HEK293 (cell line): Measurements from ENCODE around the gene ZNF764.

Source experiments
- CTCF ChIP-seq: fragments of 450-650 bp; formaldehyde crosslinking; IDR thresholded peaks from 2 replicates; pipeline ENCODE4 v1.5.1; 2016; ENCODE audit warnings: missing biosample characterization, missing genetic modification characterization
- KLF1 ChIP-seq: fragments of 450-650 bp; formaldehyde crosslinking; IDR thresholded peaks from 2 replicates; pipeline ENCODE4 v1.5.1; 2016; ENCODE audit warnings: missing biosample characterization, missing genetic modification characterization
- SP2 ChIP-seq: fragments of 450-650 bp; formaldehyde crosslinking; IDR thresholded peaks from 2 replicates; pipeline ENCODE4 v1.5.1; 2016; ENCODE audit warnings: missing biosample characterization, missing genetic modification characterization
- ZBTB7A ChIP-seq: fragments of 450-650 bp; formaldehyde crosslinking; IDR thresholded peaks from 2 replicates; pipeline ENCODE4 v1.5.1; 2016; ENCODE audit warnings: low read depth, missing biosample characterization, missing genetic modification characterization
- ZNF292 ChIP-seq: fragments of 450-650 bp; formaldehyde crosslinking; IDR thresholded peaks from 2 replicates; pipeline ENCODE4 v1.5.1; 2016; ENCODE audit warnings: low read depth, missing biosample characterization, missing genetic modification characterization, borderline replicate concordance
- ZNF521 ChIP-seq: fragments of 450-650 bp; formaldehyde crosslinking; IDR thresholded peaks from 2 replicates; pipeline ENCODE4 v1.5.1; 2017; ENCODE audit warnings: missing biosample characterization, mild to moderate bottlenecking, missing genetic modification characterization
- ZNF530 ChIP-seq: fragments of 450-650 bp; formaldehyde crosslinking; IDR thresholded peaks from 2 replicates; pipeline ENCODE4 v1.5.1; 2016; ENCODE audit warnings: low read depth, missing biosample characterization, missing genetic modification characterization
- ZNF585B ChIP-seq: fragments of 450-650 bp; formaldehyde crosslinking; IDR thresholded peaks from 2 replicates; pipeline ENCODE4 v1.5.1; 2016; ENCODE audit warnings: missing biosample characterization, missing genetic modification characterization
- ZSCAN30 ChIP-seq: fragments of 450-650 bp; IDR thresholded peaks from 2 replicates; pipeline ENCODE4 v1.5.1; 2018; ENCODE audit warnings: missing biosample characterization, mild to moderate bottlenecking, missing genetic modification characterization, moderate library complexity
- TF ChIP-seq, protein P1 (sequence below): fragments of 450-650 bp; formaldehyde crosslinking; IDR thresholded peaks from 2 replicates; pipeline ENCODE4 v1.5.1; 2016; ENCODE audit warnings: missing biosample characterization, missing genetic modification characterization, low read depth

DNA sequence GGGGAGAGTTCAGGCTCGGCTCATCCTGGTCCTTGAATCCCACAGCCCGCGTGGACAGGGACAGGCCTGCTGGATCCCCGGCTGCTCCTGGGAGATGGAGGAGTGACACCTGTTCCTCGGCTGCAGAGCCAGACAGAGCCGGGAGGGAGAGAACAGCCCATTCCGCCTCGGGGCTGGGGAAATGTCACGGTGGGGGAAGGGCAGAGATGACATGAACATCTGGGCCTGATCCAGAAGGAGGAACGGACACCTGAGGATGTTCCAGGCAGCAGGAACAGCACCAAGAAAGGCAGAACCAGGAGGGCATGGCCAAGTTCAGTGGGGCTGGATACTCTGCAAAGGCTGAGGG, 2.1 kb downstream of the ZNF764 start:
- TF ChIP-seq SP2 (tag by site-specific recombination), result no peak
- no peak for TF ChIP-seq CTCF (tag by site-specific recombination)
- TF ChIP-seq ZSCAN30 (tag by site-specific recombination), result no peak
- TF ChIP-seq ZNF530, result no peak
- no peak for TF ChIP-seq ZNF585B
- TF ChIP-seq ZNF521 (tag by site-specific recombination), result no peak
- no peak; the same call in 1 of the 2 replicates for TF ChIP-seq KLF1 (tag by site-specific recombination)
- TF ChIP-seq ZNF292 (tag by site-specific recombination), result no peak
- TF ChIP-seq, protein P1, sequence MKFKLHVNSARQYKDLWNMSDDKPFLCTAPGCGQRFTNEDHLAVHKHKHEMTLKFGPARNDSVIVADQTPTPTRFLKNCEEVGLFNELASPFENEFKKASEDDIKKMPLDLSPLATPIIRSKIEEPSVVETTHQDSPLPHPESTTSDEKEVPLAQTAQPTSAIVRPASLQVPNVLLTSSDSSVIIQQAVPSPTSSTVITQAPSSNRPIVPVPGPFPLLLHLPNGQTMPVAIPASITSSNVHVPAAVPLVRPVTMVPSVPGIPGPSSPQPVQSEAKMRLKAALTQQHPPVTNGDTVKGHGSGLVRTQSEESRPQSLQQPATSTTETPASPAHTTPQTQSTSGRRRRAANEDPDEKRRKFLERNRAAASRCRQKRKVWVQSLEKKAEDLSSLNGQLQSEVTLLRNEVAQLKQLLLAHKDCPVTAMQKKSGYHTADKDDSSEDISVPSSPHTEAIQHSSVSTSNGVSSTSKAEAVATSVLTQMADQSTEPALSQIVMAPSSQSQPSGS (tag by site-specific recombination), result no peak
- TF ChIP-seq ZBTB7A (tag by site-specific recombination), result no peak
